ENCODE measurements around the gene CRACDL. TPM values are rescaled to one million over a fixed set of nuclear protein-coding genes. Genes with fewer than 3 reads are reported as not detected.

The CRACDL gene
- total RNA-seq, 2 experiments from 2014 or later: 0.36 to 1.5 TPM

- no peaks in the 10 kb centered on the region for H3K36me3 Mint-ChIP-seq (ENCODE audit: low read depth)
- Histone ChIP-seq H3K36me3 (ENCODE audit: insufficient read depth, low read length) (no peaks in the 10 kb centered on the region), H3K4me3 (ENCODE audit: low read length) (no peak overlapping the region), H3K9me3 (ENCODE audit: control insufficient read depth in 1 of 2, insufficient read depth in 1 of 2, low read length in 2 of 2) (peaks cover 3 to 11% of the 10 kb centered on the region in 2 experiments), H3K27ac (ENCODE audit: low read depth in 1 of 2, low read length in 2 of 2) (no peak overlapping the region), H3K27me3 (ENCODE audit: control insufficient read depth in 1 of 2, insufficient read depth in 2 of 2, low read length in 2 of 2) (no peaks in the 10 kb centered on the region), H3K4me1 (ENCODE audit: insufficient read depth, low read length) (no peaks in the 10 kb centered on the region)
- peaks cover 5% of the 10 kb centered on the region for H3K9me3 Mint-ChIP-seq
- POLR2A ChIA-PET: interaction anchor here (1.1 to 1.7 kb wide), 2 partner anchors 10 to 48 kb away, joined by 3 to 9 read pairs; no protein-coding TSS in a partner anchor
- H3K4me3 Mint-ChIP-seq: no peak overlapping the region
- H3K27me3 Mint-ChIP-seq: no peaks in the 10 kb centered on the region
- H3K4me1 Mint-ChIP-seq (ENCODE audit: low read depth): peaks cover 8% of the 10 kb centered on the region
- CTCF ChIA-PET: interaction anchor here (1.6 kb wide), 1 partner anchor 10 kb away, joined by 4 read pairs; no protein-coding TSS in a partner anchor
- DNase-seq (no peak), ATAC-seq (ENCODE audit: poor library complexity) (no peak)
- no peak for TF ChIP-seq CTCF (IDR thresholded peaks at IDR 0.05)
- intact Hi-C loops (cut with DNase I, micrococcal nuclease): no loop called here
- H3K27ac Mint-ChIP-seq: no peak overlapping the region
Observed at GRCh38 chr2:98781822-98782221, 154.2 kb downstream of the CRACDL start.

DNA sequence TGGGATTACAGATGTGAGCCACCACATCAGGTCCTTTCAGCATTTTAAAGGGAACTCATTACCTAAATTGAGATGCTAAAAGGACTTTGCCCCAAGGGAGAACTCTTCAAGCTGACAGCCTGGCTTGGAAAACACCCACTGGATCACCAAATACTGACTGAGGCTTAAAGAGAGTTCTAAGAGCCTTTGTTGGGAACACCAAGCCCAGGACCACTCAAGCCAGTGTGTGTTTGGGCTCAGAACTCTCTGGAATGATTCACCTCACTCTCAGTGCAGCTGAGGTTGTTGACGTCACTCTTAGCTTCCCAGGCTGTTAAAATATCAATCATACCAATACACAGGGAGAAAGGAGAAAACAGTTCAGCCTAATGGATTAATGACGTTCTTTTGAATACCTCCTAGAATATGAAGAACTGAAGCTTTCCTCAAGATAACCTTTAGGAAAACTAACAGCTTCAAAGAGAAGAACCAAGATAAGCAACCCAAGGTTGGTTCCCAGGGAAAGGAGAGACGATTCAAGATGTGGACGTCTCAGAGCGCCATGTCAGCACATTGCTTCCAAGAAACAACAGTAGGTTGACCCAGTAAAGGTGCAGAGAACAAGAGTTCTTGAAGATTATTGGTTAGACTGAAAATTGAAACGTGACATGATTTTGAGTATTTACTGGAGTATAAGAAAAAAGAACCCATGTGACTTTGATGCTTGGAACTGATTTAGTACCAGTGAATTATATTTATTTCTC, 157.1 kb downstream of the CRACDL start:
- intact Hi-C loops (cut with DNase I, micrococcal nuclease): no loop called here
- no peak overlapping the region for H3K27ac Mint-ChIP-seq
- ATAC-seq (ENCODE audit: poor library complexity) (no peak), DNase-seq (no peak)
- no peaks in the 10 kb centered on the region for H3K27me3 Mint-ChIP-seq
- Histone ChIP-seq H3K4me1 (ENCODE audit: insufficient read depth, low read length) (peaks cover 20% of the 10 kb centered on the region), H3K27ac (ENCODE audit: low read depth in 1 of 2, low read length in 2 of 2) (no peak overlapping the region), H3K36me3 (ENCODE audit: insufficient read depth, low read length) (no peaks in the 10 kb centered on the region), H3K4me3 (ENCODE audit: low read length) (no peak overlapping the region), H3K27me3 (ENCODE audit: control insufficient read depth in 1 of 2, insufficient read depth in 2 of 2, low read length in 2 of 2) (no peaks in the 10 kb centered on the region), H3K9me3 (ENCODE audit: control insufficient read depth in 1 of 2, insufficient read depth in 1 of 2, low read length in 2 of 2) (peaks cover 3 to 11% of the 10 kb centered on the region in 2 experiments)
- H3K4me3 Mint-ChIP-seq: no peak overlapping the region
- H3K36me3 Mint-ChIP-seq (ENCODE audit: low read depth): no peaks in the 10 kb centered on the region
- POLR2A ChIA-PET: no interaction called here
- H3K4me1 Mint-ChIP-seq (ENCODE audit: low read depth): peaks cover 30% of the 10 kb centered on the region
- CTCF ChIA-PET: interaction anchor here (1.5 kb wide), 1 partner anchor 19 kb away, joined by 4 read pairs; no protein-coding TSS in a partner anchor
- peaks cover 5% of the 10 kb centered on the region for H3K9me3 Mint-ChIP-seq
- TF ChIP-seq CTCF (IDR thresholded peaks at IDR 0.05): no peak

DNA sequence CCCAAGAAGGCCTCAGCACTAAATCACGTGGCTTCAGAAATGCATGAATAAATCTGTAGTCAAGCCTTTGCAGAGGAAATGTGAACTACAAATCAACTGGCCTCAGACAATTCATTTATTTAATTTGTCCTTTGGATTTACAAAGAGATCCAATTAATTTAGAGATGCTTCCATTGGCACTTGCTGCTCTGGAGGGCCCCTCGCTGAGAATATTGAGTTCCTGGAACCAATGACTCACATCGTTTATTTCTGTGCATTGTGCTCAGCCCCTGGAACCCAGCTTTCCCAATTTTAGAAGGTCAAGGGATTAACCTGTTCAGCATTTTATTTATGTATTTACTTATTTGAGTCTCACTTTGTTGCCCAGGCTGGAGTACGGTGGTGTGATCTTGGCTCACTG, 157.9 kb downstream of the CRACDL start:
- ATAC-seq (ENCODE audit: poor library complexity) (no peak), DNase-seq (no peak)
- no peak for TF ChIP-seq CTCF (IDR thresholded peaks at IDR 0.05)
- Histone ChIP-seq H3K27me3 (ENCODE audit: control insufficient read depth in 1 of 2, insufficient read depth in 2 of 2, low read length in 2 of 2) (no peaks in the 10 kb centered on the region), H3K36me3 (ENCODE audit: insufficient read depth, low read length) (no peaks in the 10 kb centered on the region), H3K9me3 (ENCODE audit: control insufficient read depth in 1 of 2, insufficient read depth in 1 of 2, low read length in 2 of 2) (peaks cover 3 to 11% of the 10 kb centered on the region in 2 experiments), H3K27ac (ENCODE audit: low read depth in 1 of 2, low read length in 2 of 2) (no peak overlapping the region), H3K4me3 (ENCODE audit: low read length) (no peak overlapping the region), H3K4me1 (ENCODE audit: insufficient read depth, low read length) (peaks cover 27% of the 10 kb centered on the region)
- H3K4me3 Mint-ChIP-seq: no peak overlapping the region
- H3K27me3 Mint-ChIP-seq: no peaks in the 10 kb centered on the region
- CTCF ChIA-PET: interaction anchor here (1.5 kb wide), 1 partner anchor 18 kb away, joined by 4 read pairs; no protein-coding TSS in a partner anchor
- peaks cover 37% of the 10 kb centered on the region for H3K4me1 Mint-ChIP-seq (ENCODE audit: low read depth)
- H3K36me3 Mint-ChIP-seq (ENCODE audit: low read depth): no peaks in the 10 kb centered on the region
- POLR2A ChIA-PET: interaction anchor here (1.1 kb wide), 1 partner anchor 47 kb away, joined by 4 read pairs; no protein-coding TSS in a partner anchor
- intact Hi-C loops (cut with DNase I, micrococcal nuclease): no loop called here
- no peak overlapping the region for H3K27ac Mint-ChIP-seq
- H3K9me3 Mint-ChIP-seq: peaks cover 5% of the 10 kb centered on the region

Measured in CD4-positive, alpha-beta T cell (primary cell).